GM23338 (cell line): ENCODE measurements around the gene SYNPO. TPM values are rescaled to one million over a fixed set of nuclear protein-coding genes. Genes with fewer than 3 reads are reported as not detected.

Experiments
- EZH2 ChIP-seq: fragments of 200-600 bp; sonication (generic); IDR thresholded peaks from one replicate; pipeline ENCODE4 v1.8.0; 2017; ENCODE audit warnings: antibody characterized with exemption, mild to moderate bottlenecking, low read depth; ENCODE audit not compliant: unreplicated experiment
- EZH2phosphoT487 ChIP-seq: fragments of 200-600 bp; sonication (generic); IDR thresholded peaks from one replicate; pipeline ENCODE4 v1.8.1; 2018; ENCODE audit warnings: antibody characterized with exemption; ENCODE audit not compliant: unreplicated experiment
- JUNB ChIP-seq: IDR thresholded peaks from one replicate; pipeline ENCODE4 v1.6.1; 2016; ENCODE audit warnings: antibody characterized with exemption; ENCODE audit not compliant: unreplicated experiment
- POLR2AphosphoS5 ChIP-seq: IDR thresholded peaks from 2 replicates; pipeline ENCODE4 v1.6.1; 2016; ENCODE audit warnings: antibody characterized with exemption, low read depth
- REST ChIP-seq: IDR thresholded peaks from one replicate; pipeline ENCODE4 v1.6.1; 2018; ENCODE audit warnings: antibody characterized with exemption; ENCODE audit not compliant: unreplicated experiment
- ZNF114 ChIP-seq: fragments of 250-450 bp; sonication (Bioruptor Pico); IDR thresholded peaks from 2 replicates; pipeline ENCODE4 v1.5.0; 2020; ENCODE audit warnings: mild to moderate bottlenecking, moderate library complexity
- ZNF331 ChIP-seq: fragments of 250-450 bp; sonication (Bioruptor Pico); IDR thresholded peaks from 2 replicates; pipeline ENCODE4 v1.5.0; 2020; ENCODE audit warnings: low read depth, mild to moderate bottlenecking, moderate library complexity
- polyA plus RNA-seq: library from polyadenylated mRNA; unstranded; fragments of >200 nt; fragmentation: Nextera tagmentation; extraction: Ambion mirVana; gene quantifications from 2 replicates; pipeline ENCODE4 v1.2.1, GENCODE V29; 2016
- total RNA-seq: library from RNA; depleted of rRNA; stranded (reverse); fragments of >200 nt; shearing (Covaris generic); gene quantifications from 2 replicates; pipeline ENCODE4 v1.2.3, GENCODE V29; 2014
- TF ChIP-seq, protein P1 (sequence below): fragments of 250-450 bp; sonication (Bioruptor Pico); IDR thresholded peaks from 2 replicates; pipeline ENCODE4 v1.5.0; 2020; ENCODE audit warnings: mild to moderate bottlenecking, moderate library complexity
- TF ChIP-seq, protein P2 (sequence below), 2 experiments: fragments of 200-600 bp in 1 of 2; sonication (generic) in 1 of 2; conservative IDR thresholded peaks; 2 replicates each; pipeline versions ENCODE4 v1.5.1 to v1.6.1; 2016 to 2017; ENCODE audit warnings: antibody characterized with exemption in 2 of 2, low read depth in 2 of 2, mild to moderate bottlenecking in 2 of 2, moderate library complexity in 1 of 2

Gene SYNPO
- total and polyA plus RNA-seq, 2 experiments from 2014 or later, result 0.16 to 1.3 TPM

- TF ChIP-seq, protein P1, sequence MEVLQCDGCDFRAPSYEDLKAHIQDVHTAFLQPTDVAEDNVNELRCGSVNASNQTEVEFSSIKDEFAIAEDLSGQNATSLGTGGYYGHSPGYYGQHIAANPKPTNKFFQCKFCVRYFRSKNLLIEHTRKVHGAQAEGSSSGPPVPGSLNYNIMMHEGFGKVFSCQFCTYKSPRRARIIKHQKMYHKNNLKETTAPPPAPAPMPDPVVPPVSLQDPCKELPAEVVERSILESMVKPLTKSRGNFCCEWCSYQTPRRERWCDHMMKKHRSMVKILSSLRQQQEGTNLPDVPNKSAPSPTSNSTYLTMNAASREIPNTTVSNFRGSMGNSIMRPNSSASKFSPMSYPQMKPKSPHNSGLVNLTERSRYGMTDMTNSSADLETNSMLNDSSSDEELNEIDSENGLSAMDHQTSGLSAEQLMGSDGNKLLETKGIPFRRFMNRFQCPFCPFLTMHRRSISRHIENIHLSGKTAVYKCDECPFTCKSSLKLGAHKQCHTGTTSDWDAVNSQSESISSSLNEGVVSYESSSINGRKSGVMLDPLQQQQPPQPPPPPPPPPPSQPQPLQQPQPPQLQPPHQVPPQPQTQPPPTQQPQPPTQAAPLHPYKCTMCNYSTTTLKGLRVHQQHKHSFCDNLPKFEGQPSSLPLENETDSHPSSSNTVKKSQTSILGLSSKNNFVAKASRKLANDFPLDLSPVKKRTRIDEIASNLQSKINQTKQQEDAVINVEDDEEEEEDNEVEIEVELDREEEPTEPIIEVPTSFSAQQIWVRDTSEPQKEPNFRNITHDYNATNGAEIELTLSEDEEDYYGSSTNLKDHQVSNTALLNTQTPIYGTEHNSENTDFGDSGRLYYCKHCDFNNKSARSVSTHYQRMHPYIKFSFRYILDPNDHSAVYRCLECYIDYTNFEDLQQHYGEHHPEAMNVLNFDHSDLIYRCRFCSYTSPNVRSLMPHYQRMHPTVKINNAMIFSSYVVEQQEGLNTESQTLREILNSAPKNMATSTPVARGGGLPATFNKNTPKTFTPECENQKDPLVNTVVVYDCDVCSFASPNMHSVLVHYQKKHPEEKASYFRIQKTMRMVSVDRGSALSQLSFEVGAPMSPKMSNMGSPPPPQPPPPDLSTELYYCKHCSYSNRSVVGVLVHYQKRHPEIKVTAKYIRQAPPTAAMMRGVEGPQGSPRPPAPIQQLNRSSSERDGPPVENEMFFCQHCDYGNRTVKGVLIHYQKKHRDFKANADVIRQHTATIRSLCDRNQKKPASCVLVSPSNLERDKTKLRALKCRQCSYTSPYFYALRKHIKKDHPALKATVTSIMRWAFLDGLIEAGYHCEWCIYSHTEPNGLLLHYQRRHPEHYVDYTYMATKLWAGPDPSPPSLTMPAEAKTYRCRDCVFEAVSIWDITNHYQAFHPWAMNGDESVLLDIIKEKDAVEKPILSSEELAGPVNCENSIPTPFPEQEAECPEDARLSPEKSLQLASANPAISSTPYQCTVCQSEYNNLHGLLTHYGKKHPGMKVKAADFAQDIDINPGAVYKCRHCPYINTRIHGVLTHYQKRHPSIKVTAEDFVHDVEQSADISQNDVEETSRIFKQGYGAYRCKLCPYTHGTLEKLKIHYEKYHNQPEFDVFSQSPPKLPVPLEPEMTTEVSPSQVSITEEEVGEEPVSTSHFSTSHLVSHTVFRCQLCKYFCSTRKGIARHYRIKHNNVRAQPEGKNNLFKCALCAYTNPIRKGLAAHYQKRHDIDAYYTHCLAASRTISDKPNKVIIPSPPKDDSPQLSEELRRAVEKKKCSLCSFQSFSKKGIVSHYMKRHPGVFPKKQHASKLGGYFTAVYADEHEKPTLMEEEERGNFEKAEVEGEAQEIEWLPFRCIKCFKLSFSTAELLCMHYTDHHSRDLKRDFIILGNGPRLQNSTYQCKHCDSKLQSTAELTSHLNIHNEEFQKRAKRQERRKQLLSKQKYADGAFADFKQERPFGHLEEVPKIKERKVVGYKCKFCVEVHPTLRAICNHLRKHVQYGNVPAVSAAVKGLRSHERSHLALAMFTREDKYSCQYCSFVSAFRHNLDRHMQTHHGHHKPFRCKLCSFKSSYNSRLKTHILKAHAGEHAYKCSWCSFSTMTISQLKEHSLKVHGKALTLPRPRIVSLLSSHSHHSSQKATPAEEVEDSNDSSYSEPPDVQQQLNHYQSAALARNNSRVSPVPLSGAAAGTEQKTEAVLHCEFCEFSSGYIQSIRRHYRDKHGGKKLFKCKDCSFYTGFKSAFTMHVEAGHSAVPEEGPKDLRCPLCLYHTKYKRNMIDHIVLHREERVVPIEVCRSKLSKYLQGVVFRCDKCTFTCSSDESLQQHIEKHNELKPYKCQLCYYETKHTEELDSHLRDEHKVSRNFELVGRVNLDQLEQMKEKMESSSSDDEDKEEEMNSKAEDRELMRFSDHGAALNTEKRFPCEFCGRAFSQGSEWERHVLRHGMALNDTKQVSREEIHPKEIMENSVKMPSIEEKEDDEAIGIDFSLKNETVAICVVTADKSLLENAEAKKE, result no peak
- TF ChIP-seq POLR2AphosphoS5 (no peak), EZH2phosphoT487 (no peak), REST (no peak), JUNB (no peak), ZNF114 (CRISPR knock-in tag) (no peak), EZH2 (no peak), ZNF331 (CRISPR knock-in tag) (no peak)
- TF ChIP-seq, protein P2, sequence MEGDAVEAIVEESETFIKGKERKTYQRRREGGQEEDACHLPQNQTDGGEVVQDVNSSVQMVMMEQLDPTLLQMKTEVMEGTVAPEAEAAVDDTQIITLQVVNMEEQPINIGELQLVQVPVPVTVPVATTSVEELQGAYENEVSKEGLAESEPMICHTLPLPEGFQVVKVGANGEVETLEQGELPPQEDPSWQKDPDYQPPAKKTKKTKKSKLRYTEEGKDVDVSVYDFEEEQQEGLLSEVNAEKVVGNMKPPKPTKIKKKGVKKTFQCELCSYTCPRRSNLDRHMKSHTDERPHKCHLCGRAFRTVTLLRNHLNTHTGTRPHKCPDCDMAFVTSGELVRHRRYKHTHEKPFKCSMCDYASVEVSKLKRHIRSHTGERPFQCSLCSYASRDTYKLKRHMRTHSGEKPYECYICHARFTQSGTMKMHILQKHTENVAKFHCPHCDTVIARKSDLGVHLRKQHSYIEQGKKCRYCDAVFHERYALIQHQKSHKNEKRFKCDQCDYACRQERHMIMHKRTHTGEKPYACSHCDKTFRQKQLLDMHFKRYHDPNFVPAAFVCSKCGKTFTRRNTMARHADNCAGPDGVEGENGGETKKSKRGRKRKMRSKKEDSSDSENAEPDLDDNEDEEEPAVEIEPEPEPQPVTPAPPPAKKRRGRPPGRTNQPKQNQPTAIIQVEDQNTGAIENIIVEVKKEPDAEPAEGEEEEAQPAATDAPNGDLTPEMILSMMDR (conservative IDR thresholded peaks at IDR 0.05; ENCODE audit: low read depth in 2 of 2), result no peak
Observed at GRCh38 chr5:150625831-150626746, 14.4 kb upstream of the SYNPO start (continued).
